HEK293 (cell line): ENCODE measurements around the gene HEMGN.

ENCODE experiments used
- CTCF ChIA-PET: fragments of 350-600 bp; formaldehyde crosslinking; extraction: SDS; loops from one replicate; lab custom pipeline; 2021; ENCODE audit warnings: antibody characterized with exemption; lab: Yijun Ruan, JAX
- POLR2A ChIA-PET: fragments of 300-600 bp; formaldehyde crosslinking; extraction: SDS; loops from one replicate; lab custom pipeline; 2020; ENCODE audit warnings: antibody characterized with exemption, inconsistent platforms; lab: Yijun Ruan, JAX
- H3K27ac ChIP-seq: fragments of 200-500 bp; sonication (Bioruptor generic); 2 replicates; pipeline ENCODE4 v1.5.1; 2014; ENCODE audit warnings: low read depth, low read length, control low read depth, inconsistent platforms; ENCODE audit errors: extremely low read depth
- H3K36me3 ChIP-seq, 2 experiments: fragments of 200-500 bp in 1 of 2; sonication (Bioruptor generic) in 1 of 2; 1 replicate in 1 of 2; 2 replicates in 1 of 2; pipeline ENCODE4 v1.5.1; 2014 to 2017; ENCODE audit warnings: inconsistent platforms in 2 of 2, low read length in 2 of 2; ENCODE audit not compliant: control insufficient read depth in 2 of 2, insufficient read depth in 1 of 2
- H3K4me1 ChIP-seq: fragments of 200-500 bp; sonication (Bioruptor generic); 2 replicates; pipeline ENCODE4 v1.5.1; 2014; ENCODE audit warnings: mild to moderate bottlenecking, low read length, inconsistent platforms; ENCODE audit not compliant: control insufficient read depth, insufficient read depth
- H3K4me3 ChIP-seq: 2 replicates; pipeline ENCODE4 v1.5.1; 2011; ENCODE audit warnings: low read depth, mild to moderate bottlenecking, control low read depth, low read length, moderate library complexity
- H3K9me3 ChIP-seq: fragments of 200-500 bp; sonication (Bioruptor generic); 2 replicates; pipeline ENCODE4 v1.5.1; 2014; ENCODE audit warnings: low read depth, low read length, inconsistent platforms; ENCODE audit not compliant: control insufficient read depth, insufficient read depth
- AEBP2 ChIP-seq: fragments of 450-650 bp; formaldehyde crosslinking; IDR thresholded peaks from 2 replicates; pipeline ENCODE4 v1.5.1; 2016; ENCODE audit warnings: missing biosample characterization, missing genetic modification characterization, borderline replicate concordance
- BCL11A ChIP-seq: fragments of 450-650 bp; formaldehyde crosslinking; IDR thresholded peaks from 2 replicates; pipeline ENCODE4 v1.5.1; 2016; ENCODE audit warnings: low read depth, missing biosample characterization, missing genetic modification characterization
- ELK4 ChIP-seq: IDR thresholded peaks from 2 replicates; pipeline ENCODE4 v1.6.1; 2011; ENCODE audit warnings: mild to moderate bottlenecking, low read depth, low read length, borderline replicate concordance
- KLF8 ChIP-seq: fragments of 450-650 bp; formaldehyde crosslinking; IDR thresholded peaks from 2 replicates; pipeline ENCODE4 v1.5.1; 2016; ENCODE audit warnings: missing biosample characterization, missing genetic modification characterization
- TRIM28 ChIP-seq: IDR thresholded peaks from 2 replicates; pipeline ENCODE4 v1.6.1; 2011; ENCODE audit warnings: low read length, control low read depth, borderline replicate concordance
- ZFHX2 ChIP-seq: fragments of 450-650 bp; formaldehyde crosslinking; conservative IDR thresholded peaks from 2 replicates; pipeline ENCODE4 v1.5.1; 2016; ENCODE audit warnings: missing biosample characterization, missing genetic modification characterization
- ZFP69B ChIP-seq: fragments of 450-650 bp; formaldehyde crosslinking; IDR thresholded peaks from 2 replicates; pipeline ENCODE4 v1.5.1; 2016; ENCODE audit warnings: missing biosample characterization, missing genetic modification characterization
- ZIC2 ChIP-seq: fragments of 450-650 bp; formaldehyde crosslinking; IDR thresholded peaks from 2 replicates; pipeline ENCODE4 v1.5.1; 2016; ENCODE audit warnings: missing biosample characterization, missing genetic modification characterization
- ZNF146 ChIP-seq: fragments of 450-650 bp; formaldehyde crosslinking; IDR thresholded peaks from 2 replicates; pipeline ENCODE4 v1.5.1; 2016; ENCODE audit warnings: missing biosample characterization, missing genetic modification characterization
- ZNF16 ChIP-seq: fragments of 450-650 bp; formaldehyde crosslinking; IDR thresholded peaks from 2 replicates; pipeline ENCODE4 v1.5.1; 2016; ENCODE audit warnings: low read depth, missing biosample characterization, missing genetic modification characterization
- ZNF214 ChIP-seq: fragments of 450-650 bp; formaldehyde crosslinking; IDR thresholded peaks from 2 replicates; pipeline ENCODE4 v1.5.1; 2017; ENCODE audit warnings: missing biosample characterization, mild to moderate bottlenecking, missing genetic modification characterization, borderline replicate concordance
- ZNF248 ChIP-seq: fragments of 450-650 bp; formaldehyde crosslinking; IDR thresholded peaks from 2 replicates; pipeline ENCODE4 v1.5.1; 2017; ENCODE audit warnings: missing biosample characterization, missing genetic modification characterization
- ZNF350 ChIP-seq: fragments of 450-650 bp; formaldehyde crosslinking; IDR thresholded peaks from 2 replicates; pipeline ENCODE4 v1.5.0; 2017; ENCODE audit warnings: missing biosample characterization, mild to moderate bottlenecking, missing genetic modification characterization
- ZNF366 ChIP-seq: fragments of 450-650 bp; formaldehyde crosslinking; conservative IDR thresholded peaks from 2 replicates; pipeline ENCODE4 v1.5.1; 2016; ENCODE audit warnings: missing biosample characterization, missing genetic modification characterization
- ZNF513 ChIP-seq: fragments of 450-650 bp; IDR thresholded peaks from 2 replicates; pipeline ENCODE4 v1.5.1; 2018; ENCODE audit warnings: missing biosample characterization, missing genetic modification characterization
- ZNF514 ChIP-seq: fragments of 450-650 bp; formaldehyde crosslinking; IDR thresholded peaks from 2 replicates; pipeline ENCODE4 v1.5.1; 2016; ENCODE audit warnings: missing biosample characterization, missing genetic modification characterization
- ZNF529 ChIP-seq: fragments of 450-650 bp; formaldehyde crosslinking; IDR thresholded peaks from 2 replicates; pipeline ENCODE4 v1.5.1; 2017; ENCODE audit warnings: missing genetic modification characterization, missing biosample characterization; ENCODE audit not compliant: insufficient replicate concordance
- ZNF530 ChIP-seq: fragments of 450-650 bp; formaldehyde crosslinking; IDR thresholded peaks from 2 replicates; pipeline ENCODE4 v1.5.1; 2016; ENCODE audit warnings: low read depth, missing biosample characterization, missing genetic modification characterization
- ZNF660 ChIP-seq: fragments of 450-650 bp; IDR thresholded peaks from 2 replicates; pipeline ENCODE4 v1.5.1; 2018; ENCODE audit warnings: missing biosample characterization, mild to moderate bottlenecking, missing genetic modification characterization
- ZNF670 ChIP-seq: fragments of 450-650 bp; formaldehyde crosslinking; IDR thresholded peaks from 2 replicates; pipeline ENCODE4 v1.5.1; 2016; ENCODE audit warnings: missing biosample characterization, missing genetic modification characterization, low read depth
- ZNF677 ChIP-seq: fragments of 450-650 bp; IDR thresholded peaks from 2 replicates; pipeline ENCODE4 v1.5.0; 2018; ENCODE audit warnings: missing biosample characterization, mild to moderate bottlenecking, missing genetic modification characterization, moderate library complexity
- ZNF707 ChIP-seq: fragments of 450-650 bp; formaldehyde crosslinking; IDR thresholded peaks from 2 replicates; pipeline ENCODE4 v1.5.1; 2016; ENCODE audit warnings: missing biosample characterization, missing genetic modification characterization
- ZNF792 ChIP-seq: fragments of 450-650 bp; formaldehyde crosslinking; IDR thresholded peaks from 2 replicates; pipeline ENCODE4 v1.5.1; 2016; ENCODE audit warnings: missing biosample characterization, missing genetic modification characterization
- TF ChIP-seq, protein P1 (sequence below): fragments of 450-650 bp; formaldehyde crosslinking; IDR thresholded peaks from 2 replicates; pipeline ENCODE4 v1.5.1; 2016; ENCODE audit warnings: missing biosample characterization, missing genetic modification characterization
- TF ChIP-seq, protein P2 (sequence below): fragments of 450-650 bp; formaldehyde crosslinking; IDR thresholded peaks from 2 replicates; pipeline ENCODE4 v1.5.1; 2016; ENCODE audit warnings: missing biosample characterization, missing genetic modification characterization

The HEMGN gene

GRCh38 chr9:97923529-97924108, 14.4 kb downstream of the HEMGN start (continued):
- TF ChIP-seq ZNF660 (tag by site-specific recombination) (peak; percentile 62; the same call in 1 of the 2 replicates), ZFHX2 (tag by site-specific recombination) (no peak), ZFP69B (no peak), ZNF366 (tag by site-specific recombination) (peak; percentile 55), ZNF146 (tag by site-specific recombination) (no peak), ZNF514 (no peak), ZNF677 (tag by site-specific recombination) (no peak), ZIC2 (tag by site-specific recombination) (no peak)
- TF ChIP-seq, protein P1, sequence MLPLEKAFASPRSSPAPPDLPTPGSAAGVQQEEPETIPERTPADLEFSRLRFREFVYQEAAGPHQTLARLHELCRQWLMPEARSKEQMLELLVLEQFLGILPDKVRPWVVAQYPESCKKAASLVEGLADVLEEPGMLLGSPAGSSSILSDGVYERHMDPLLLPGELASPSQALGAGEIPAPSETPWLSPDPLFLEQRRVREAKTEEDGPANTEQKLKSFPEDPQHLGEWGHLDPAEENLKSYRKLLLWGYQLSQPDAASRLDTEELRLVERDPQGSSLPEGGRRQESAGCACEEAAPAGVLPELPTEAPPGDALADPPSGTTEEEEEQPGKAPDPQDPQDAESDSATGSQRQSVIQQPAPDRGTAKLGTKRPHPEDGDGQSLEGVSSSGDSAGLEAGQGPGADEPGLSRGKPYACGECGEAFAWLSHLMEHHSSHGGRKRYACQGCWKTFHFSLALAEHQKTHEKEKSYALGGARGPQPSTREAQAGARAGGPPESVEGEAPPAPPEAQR (tag by site-specific recombination): no peak

DNA sequence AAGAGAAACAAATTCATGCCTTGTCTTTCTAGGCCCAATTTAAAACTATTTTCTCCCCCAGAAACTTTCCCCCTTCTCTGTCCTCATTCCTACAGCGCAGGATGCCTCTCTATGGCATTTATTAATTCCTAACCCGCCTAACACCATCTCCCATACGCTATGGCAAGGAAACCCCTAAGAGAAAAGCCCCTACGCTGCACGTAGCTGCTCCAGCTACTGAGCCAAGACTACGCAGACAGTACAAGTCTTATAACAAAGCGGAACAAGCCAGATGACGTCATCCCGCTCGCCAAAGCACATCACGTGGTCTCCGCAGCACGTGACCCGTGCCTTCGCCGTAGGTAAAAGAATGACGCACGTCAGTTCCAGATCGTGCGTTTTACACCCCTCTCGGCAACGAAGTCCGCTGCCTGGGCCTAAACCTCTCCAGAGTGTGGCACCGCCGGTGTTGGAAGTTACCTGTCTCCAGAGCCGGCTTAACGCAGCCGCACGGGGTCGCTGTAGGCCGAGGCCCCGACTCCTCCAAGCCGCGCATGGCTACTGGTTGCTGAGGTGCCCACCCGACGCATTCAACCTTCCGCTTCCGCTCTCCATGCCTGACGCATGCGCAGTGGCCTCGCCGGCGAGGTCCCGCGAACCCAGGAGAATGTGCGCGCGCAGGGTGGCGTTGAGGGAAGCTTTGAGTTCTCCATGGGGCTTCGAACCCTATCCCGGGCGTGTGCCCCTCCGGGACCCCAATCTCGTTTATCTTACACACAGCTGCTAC, 15.8 kb downstream of the HEMGN start, which contains the start of gene TRMO:
Gene TRMO, minus strand, starts transcription at position 542 of the 766 bp plus-strand sequence. Its CDS starts 7 bp downstream, at position 535.
- Histone ChIP-seq H3K4me1 (no peaks in the 10 kb centered on the region), H3K9me3 (no peaks in the 10 kb centered on the region), H3K4me3 (peak within 1 kb of the TSS; percentile 83), H3K36me3 (no peaks in the 10 kb centered on the region), H3K27ac (peak within 1 kb of the TSS; percentile 27)
- ChIA-PET CTCF (interaction anchor here (0.6 to 4.1 kb wide), 43 partner anchors 12 to 1065 kb away, joined by 3 to 34 read pairs (median 4); partner anchors contain the start of gene XPA), POLR2A (interaction anchor here (0.5 to 2.2 kb wide), 22 partner anchors 13 to 879 kb away, joined by 3 to 13 read pairs (median 3); partner anchors contain the start of genes ANP32B, NANS, NCBP1 and TBC1D2)
- TF ChIP-seq ZNF707 (tag by site-specific recombination) (0 out of 2 replicates have a peak, but pooled peaks have one; percentile 38), ZNF792 (tag by site-specific recombination) (0 out of 2 replicates have a peak, but pooled peaks have one; percentile 57), AEBP2 (no peak), ZNF248 (tag by site-specific recombination) (no peak), ELK4 (no peak), ZNF529 (tag by site-specific recombination) (no peak), ZNF513 (tag by site-specific recombination) (0 out of 2 replicates have a peak, but pooled peaks have one; percentile 39), TRIM28 (peak; percentile 83), ZNF146 (tag by site-specific recombination) (peak; percentile 97), KLF8 (tag by site-specific recombination) (peak; percentile 92), ZNF350 (tag by site-specific recombination) (no peak), ZNF16 (no peak), ZNF214 (tag by site-specific recombination) (no peak), BCL11A (tag by site-specific recombination) (0 out of 2 replicates have a peak, but pooled peaks have one; percentile 13), ZNF530 (tag by site-specific recombination) (no peak), ZNF670 (no peak)
- TF ChIP-seq, protein P2, sequence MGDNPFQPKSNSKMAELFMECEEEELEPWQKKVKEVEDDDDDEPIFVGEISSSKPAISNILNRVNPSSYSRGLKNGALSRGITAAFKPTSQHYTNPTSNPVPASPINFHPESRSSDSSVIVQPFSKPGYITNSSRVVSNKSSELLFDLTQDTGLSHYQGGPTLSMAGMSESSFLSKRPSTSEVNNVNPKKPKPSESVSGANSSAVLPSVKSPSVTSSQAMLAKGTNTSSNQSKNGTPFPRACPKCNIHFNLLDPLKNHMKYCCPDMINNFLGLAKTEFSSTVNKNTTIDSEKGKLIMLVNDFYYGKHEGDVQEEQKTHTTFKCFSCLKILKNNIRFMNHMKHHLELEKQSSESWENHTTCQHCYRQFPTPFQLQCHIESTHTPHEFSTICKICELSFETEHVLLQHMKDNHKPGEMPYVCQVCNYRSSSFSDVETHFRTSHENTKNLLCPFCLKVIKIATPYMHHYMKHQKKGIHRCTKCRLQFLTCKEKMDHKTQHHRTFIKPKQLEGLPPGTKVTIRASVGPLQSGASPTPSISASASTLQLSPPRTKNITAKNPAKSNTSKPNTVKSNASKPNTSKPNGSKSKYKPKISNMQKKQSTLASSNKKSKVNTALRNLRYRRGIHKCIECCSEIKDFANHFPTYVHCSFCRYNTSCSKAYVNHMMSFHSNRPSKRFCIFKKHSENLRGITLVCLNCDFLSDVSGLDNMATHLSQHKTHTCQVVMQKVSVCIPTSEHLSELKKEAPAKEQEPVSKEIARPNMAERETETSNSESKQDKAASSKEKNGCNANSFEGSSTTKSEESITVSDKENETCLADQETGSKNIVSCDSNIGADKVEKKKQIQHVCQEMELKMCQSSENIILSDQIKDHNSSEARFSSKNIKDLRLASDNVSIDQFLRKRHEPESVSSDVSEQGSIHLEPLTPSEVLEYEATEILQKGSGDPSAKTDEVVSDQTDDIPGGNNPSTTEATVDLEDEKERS: no peak
